HEK293 (cell line): ENCODE measurements around the gene PLD3.

Experiments used
- CTCF ChIA-PET: fragments of 350-600 bp; formaldehyde crosslinking; extraction: SDS; loops from one replicate; lab custom pipeline; 2021; ENCODE audit warnings: antibody characterized with exemption; lab: Yijun Ruan, JAX
- POLR2A ChIA-PET: fragments of 300-600 bp; formaldehyde crosslinking; extraction: SDS; loops from one replicate; lab custom pipeline; 2020; ENCODE audit warnings: antibody characterized with exemption, inconsistent platforms; lab: Yijun Ruan, JAX
- H3K27ac ChIP-seq: fragments of 200-500 bp; sonication (Bioruptor generic); 2 replicates; pipeline ENCODE4 v1.5.1; 2014; ENCODE audit warnings: low read depth, low read length, control low read depth, inconsistent platforms; ENCODE audit errors: extremely low read depth
- H3K36me3 ChIP-seq, 2 experiments: fragments of 200-500 bp in 1 of 2; sonication (Bioruptor generic) in 1 of 2; 1 replicate in 1 of 2; 2 replicates in 1 of 2; pipeline ENCODE4 v1.5.1; 2014 to 2017; ENCODE audit warnings: inconsistent platforms in 2 of 2, low read length in 2 of 2; ENCODE audit not compliant: control insufficient read depth in 2 of 2, insufficient read depth in 1 of 2
- H3K4me1 ChIP-seq: fragments of 200-500 bp; sonication (Bioruptor generic); 2 replicates; pipeline ENCODE4 v1.5.1; 2014; ENCODE audit warnings: mild to moderate bottlenecking, low read length, inconsistent platforms; ENCODE audit not compliant: control insufficient read depth, insufficient read depth
- H3K4me3 ChIP-seq: 2 replicates; pipeline ENCODE4 v1.5.1; 2011; ENCODE audit warnings: low read depth, mild to moderate bottlenecking, control low read depth, low read length, moderate library complexity
- H3K9me3 ChIP-seq: fragments of 200-500 bp; sonication (Bioruptor generic); 2 replicates; pipeline ENCODE4 v1.5.1; 2014; ENCODE audit warnings: low read depth, low read length, inconsistent platforms; ENCODE audit not compliant: control insufficient read depth, insufficient read depth
- HIC1 ChIP-seq: fragments of 450-650 bp; formaldehyde crosslinking; IDR thresholded peaks from 2 replicates; pipeline ENCODE4 v1.5.1; 2016; ENCODE audit warnings: missing biosample characterization, missing genetic modification characterization
- KLF1 ChIP-seq: fragments of 450-650 bp; formaldehyde crosslinking; IDR thresholded peaks from 2 replicates; pipeline ENCODE4 v1.5.1; 2016; ENCODE audit warnings: missing biosample characterization, missing genetic modification characterization
- KLF17 ChIP-seq: fragments of 450-650 bp; formaldehyde crosslinking; IDR thresholded peaks from 2 replicates; pipeline ENCODE4 v1.5.1; 2016; ENCODE audit warnings: missing biosample characterization, missing genetic modification characterization
- PRDM10 ChIP-seq: fragments of 450-650 bp; formaldehyde crosslinking; IDR thresholded peaks from 2 replicates; pipeline ENCODE4 v1.5.1; 2016; ENCODE audit warnings: missing biosample characterization, missing genetic modification characterization
- TRIM28 ChIP-seq: IDR thresholded peaks from 2 replicates; pipeline ENCODE4 v1.6.1; 2011; ENCODE audit warnings: low read length, control low read depth, borderline replicate concordance
- ZBTB10 ChIP-seq: fragments of 450-650 bp; formaldehyde crosslinking; IDR thresholded peaks from 2 replicates; pipeline ENCODE4 v1.5.1; 2016; ENCODE audit warnings: missing biosample characterization, missing genetic modification characterization
- ZFP69B ChIP-seq: fragments of 450-650 bp; formaldehyde crosslinking; IDR thresholded peaks from 2 replicates; pipeline ENCODE4 v1.5.1; 2016; ENCODE audit warnings: missing biosample characterization, missing genetic modification characterization
- ZNF362 ChIP-seq: fragments of 450-650 bp; formaldehyde crosslinking; IDR thresholded peaks from 2 replicates; pipeline ENCODE4 v1.5.1; 2016; ENCODE audit warnings: missing biosample characterization, missing genetic modification characterization
- ZNF366 ChIP-seq: fragments of 450-650 bp; formaldehyde crosslinking; conservative IDR thresholded peaks from 2 replicates; pipeline ENCODE4 v1.5.1; 2016; ENCODE audit warnings: missing biosample characterization, missing genetic modification characterization
- ZNF391 ChIP-seq: fragments of 450-650 bp; formaldehyde crosslinking; IDR thresholded peaks from 2 replicates; pipeline ENCODE4 v1.5.1; 2016; ENCODE audit warnings: low read depth, missing biosample characterization, missing genetic modification characterization, borderline replicate concordance
- ZNF398 ChIP-seq: fragments of 450-650 bp; formaldehyde crosslinking; IDR thresholded peaks from 2 replicates; pipeline ENCODE4 v1.5.1; 2017; ENCODE audit warnings: missing biosample characterization, missing genetic modification characterization
- ZNF48 ChIP-seq: fragments of 450-650 bp; formaldehyde crosslinking; IDR thresholded peaks from 2 replicates; pipeline ENCODE4 v1.5.1; 2016; ENCODE audit warnings: missing biosample characterization, missing genetic modification characterization
- ZNF521 ChIP-seq: fragments of 450-650 bp; formaldehyde crosslinking; IDR thresholded peaks from 2 replicates; pipeline ENCODE4 v1.5.1; 2017; ENCODE audit warnings: missing biosample characterization, mild to moderate bottlenecking, missing genetic modification characterization
- ZNF561 ChIP-seq: fragments of 450-650 bp; IDR thresholded peaks from 2 replicates; pipeline ENCODE4 v1.5.1; 2018; ENCODE audit warnings: missing biosample characterization, missing genetic modification characterization, borderline replicate concordance
- ZNF843 ChIP-seq: fragments of 450-650 bp; formaldehyde crosslinking; IDR thresholded peaks from 2 replicates; pipeline ENCODE4 v1.5.1; 2016; ENCODE audit warnings: missing biosample characterization, missing genetic modification characterization

The PLD3 gene

GRCh38 chr19:40303765-40304164, 44.7 kb upstream of the PLD3 start:
- CTCF ChIA-PET = interaction anchor here (0.8 to 5.4 kb wide), 18 partner anchors 10 to 343 kb away, joined by 3 to 61 read pairs (median 14); partner anchors contain the start of genes C19orf47, LTBP4, PLD3 and SERTAD3
- no peaks in the 10 kb centered on the region; the same call in 1 of the 2 replicates for H3K9me3 ChIP-seq
- POLR2A ChIA-PET = interaction anchor here (0.6 to 2.1 kb wide), 6 partner anchors 19 to 973 kb away, joined by 3 to 13 read pairs (median 8); partner anchors contain the start of genes AKT2, C19orf47, PLD3 and SERTAD1
- H3K4me1 ChIP-seq = peaks cover 13% of the 10 kb centered on the region
- no peak overlapping the region for H3K4me3 ChIP-seq
- peaks cover 0 to 39% of the 10 kb centered on the region in 2 experiments; a peak in 2 of 3 replicates for H3K36me3 ChIP-seq
- H3K27ac ChIP-seq = peak overlapping the region; percentile 49; the same call in 1 of the 2 replicates
- peak; percentile 44 for TF ChIP-seq PRDM10 (tag by site-specific recombination)
- TF ChIP-seq ZNF362 = peak; percentile 50; the same call in 1 of the 2 replicates
- no peak for TF ChIP-seq KLF1
- TF ChIP-seq KLF17 (tag by site-specific recombination) = no peak
- TF ChIP-seq ZNF843 (tag by site-specific recombination) = no peak

GRCh38 chr19:40304306-40304705, 44.2 kb upstream of the PLD3 start:
- H3K9me3 ChIP-seq = no peaks in the 10 kb centered on the region; the same call in 1 of the 2 replicates
- no peak overlapping the region for H3K4me3 ChIP-seq
- H3K36me3 ChIP-seq = peaks cover 0 to 45% of the 10 kb centered on the region in 2 experiments; a peak in 2 of 3 replicates
- H3K27ac ChIP-seq = 0 out of 2 replicates have a peak overlapping the region, but pooled peaks have one; percentile 49
- H3K4me1 ChIP-seq = peaks cover 13% of the 10 kb centered on the region
- TF ChIP-seq TRIM28 (no peak), ZNF366 (tag by site-specific recombination) (0 out of 2 replicates have a peak, but pooled peaks have one; percentile 33)
- CTCF ChIA-PET = interaction anchor here (0.5 to 5.4 kb wide), 46 partner anchors 10 to 1934 kb away, joined by 3 to 61 read pairs (median 6); partner anchors contain the start of genes C19orf47, LTBP4, PLD3 and SERTAD3
- POLR2A ChIA-PET = interaction anchor here (0.5 to 2.1 kb wide), 6 partner anchors 20 to 1308 kb away, joined by 3 to 13 read pairs (median 7); partner anchors contain the start of genes AKT2, C19orf47, PLD3 and SERTAD1

- no peak overlapping the region for H3K4me3 ChIP-seq
- H3K9me3 ChIP-seq = no peaks in the 10 kb centered on the region; the same call in 1 of the 2 replicates
- ChIA-PET POLR2A (interaction anchor here (0.5 to 2.1 kb wide), 22 partner anchors 9 to 304 kb away, joined by 3 to 13 read pairs (median 4); partner anchors contain the start of genes AKT2, BLVRB, C19orf47 and PLD3), CTCF (interaction anchor here (0.5 to 5.4 kb wide), 107 partner anchors 9 to 1035 kb away, joined by 3 to 61 read pairs (median 4); partner anchors contain the start of genes BLVRB, C19orf47, LTBP4 and PLD3)
- H3K27ac ChIP-seq = no peak overlapping the region
- peaks cover 13% of the 10 kb centered on the region for H3K4me1 ChIP-seq
- peaks cover 0 to 46% of the 10 kb centered on the region in 2 experiments; a peak in 2 of 3 replicates for H3K36me3 ChIP-seq
- TF ChIP-seq ZNF48 (tag by site-specific recombination) = no peak
- no peak for TF ChIP-seq ZNF391 (tag by site-specific recombination)
- no peak; the same call in 1 of the 2 replicates for TF ChIP-seq ZNF561 (tag by site-specific recombination)
- TF ChIP-seq ZNF521 (tag by site-specific recombination) = no peak
- TF ChIP-seq HIC1 (tag by site-specific recombination) = no peak
- TF ChIP-seq ZBTB10 (tag by site-specific recombination) = no peak
- no peak for TF ChIP-seq ZFP69B (tag by site-specific recombination)
- TF ChIP-seq ZNF398 (tag by site-specific recombination) = no peak
Measured at GRCh38 chr19:40305403-40305802, 43.1 kb upstream of the PLD3 start.
